ENCODE results near the gene PADI3.

DNA sequence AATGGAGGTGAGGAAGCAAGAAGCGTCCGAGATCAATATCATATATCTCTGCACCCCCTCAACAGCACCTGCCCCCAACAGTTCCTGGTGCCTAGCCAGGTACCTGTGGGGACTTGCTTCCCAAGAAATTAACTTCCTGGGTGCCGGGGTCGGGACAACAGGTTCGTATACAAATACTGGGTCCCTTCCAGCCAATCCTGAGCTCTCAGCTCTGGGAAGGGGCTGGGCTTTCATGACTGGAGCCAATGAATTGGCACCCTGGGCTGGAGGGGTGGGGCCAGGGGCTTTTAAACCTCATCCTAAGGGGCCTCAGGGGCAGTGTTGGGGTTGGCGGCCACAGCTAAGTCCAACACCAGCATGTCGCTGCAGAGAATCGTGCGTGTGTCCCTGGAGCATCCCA is at the start of gene PADI3:
- TF ChIP-seq SUZ12 (IDR thresholded peaks at IDR 0.05; ENCODE audit: extremely low read depth, insufficient read depth, insufficient read length): no peak
- no peak for TF ChIP-seq YY1 (IDR thresholded peaks at IDR 0.05; ENCODE audit: insufficient read depth, insufficient read length)

All from NT2/D1 (cell line).